NOMO-1 treated with dmso at 0.1 percent for 144 hours (cell line): ENCODE results near the gene ROR1.
"Not testable (repeated sequence)": the region's sequence is repeated elsewhere in the genome, so short reads cannot be mapped to it uniquely, and the experiment has no call there.

Source experiments
- DNase-seq: peaks from one replicate; lab custom pipeline; 2025; ENCODE audit not compliant: unreplicated experiment; lab: John Stamatoyannopoulos, UW

The ROR1 gene

GRCh38 chr1:64197076-64197475 lies 423.3 kb downstream of the ROR1 start:
- no peak for DNase-seq

DNA sequence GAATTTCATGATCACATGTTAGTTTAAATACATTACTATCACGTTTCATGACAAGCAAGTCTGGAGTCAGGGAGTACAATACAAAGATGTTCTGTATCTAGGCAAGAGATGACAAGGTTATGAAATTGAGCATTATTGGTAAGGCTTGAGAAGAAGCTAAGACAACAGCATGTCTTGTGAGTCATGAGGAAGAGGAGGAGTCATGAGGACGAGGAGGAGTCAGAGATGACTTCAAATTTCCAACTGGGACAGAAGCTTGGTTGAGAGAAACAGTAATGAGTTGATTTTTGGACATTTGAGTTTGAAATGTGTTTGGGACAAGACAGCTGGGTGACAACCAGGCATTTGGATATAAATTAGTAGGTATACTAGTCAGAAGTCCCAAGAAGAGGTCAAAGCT lies 425.3 kb downstream of the ROR1 start:
- DNase-seq, result no peak

- DNase-seq, result no peak
Measured at GRCh38 chr1:64200064-64200463, 426.2 kb downstream of the ROR1 start.

DNA sequence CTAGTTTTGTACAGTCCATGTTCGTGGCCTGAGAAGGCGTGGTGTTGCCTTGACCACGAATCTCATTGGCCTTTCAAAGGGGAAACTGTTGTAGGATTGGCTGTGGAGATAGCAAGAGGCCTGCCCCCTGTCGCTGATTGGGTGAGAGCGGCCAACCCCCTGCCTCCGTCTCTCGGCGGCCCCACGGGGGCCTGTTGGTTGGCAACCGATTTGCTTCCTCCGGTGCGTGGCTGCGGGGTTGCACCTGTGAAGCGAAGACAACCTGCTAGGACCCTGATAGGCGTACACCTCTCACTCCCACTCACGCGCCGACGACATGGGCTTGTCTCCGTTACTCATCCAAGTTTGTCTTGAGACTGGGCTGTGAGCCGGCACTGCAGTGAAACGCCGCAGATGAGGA lies 429.6 kb downstream of the ROR1 start, which contains the start of gene UBE2U:
TSS of gene UBE2U (plus strand) at position 204 of the 400 bp plus-strand sequence. CDS start 428 bp downstream, outside the sequence.
- no peak for DNase-seq

DNA sequence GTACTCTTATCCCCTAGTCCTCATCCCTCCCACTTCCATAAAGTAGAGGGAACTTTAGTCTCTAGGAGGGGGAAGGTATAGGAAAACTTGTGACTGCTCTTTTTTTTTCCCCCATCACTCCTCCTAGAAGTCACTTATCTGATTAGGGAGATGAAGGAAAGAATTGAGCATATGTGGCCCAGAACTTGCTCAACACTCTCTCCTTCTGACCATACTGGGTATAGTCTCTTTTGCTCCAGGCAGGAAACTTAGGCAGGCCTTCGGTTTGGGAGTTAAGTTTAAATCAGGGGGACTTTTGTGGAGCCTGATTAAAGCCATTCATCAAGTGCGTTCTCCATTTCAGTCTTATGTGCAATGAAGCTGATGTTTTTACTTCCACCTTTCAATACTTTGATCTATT lies 435.4 kb downstream of the ROR1 start:
- DNase-seq, result no peak

GRCh38 chr1:64212031-64212430 lies 438.2 kb downstream of the ROR1 start:
- no peak for DNase-seq

DNA sequence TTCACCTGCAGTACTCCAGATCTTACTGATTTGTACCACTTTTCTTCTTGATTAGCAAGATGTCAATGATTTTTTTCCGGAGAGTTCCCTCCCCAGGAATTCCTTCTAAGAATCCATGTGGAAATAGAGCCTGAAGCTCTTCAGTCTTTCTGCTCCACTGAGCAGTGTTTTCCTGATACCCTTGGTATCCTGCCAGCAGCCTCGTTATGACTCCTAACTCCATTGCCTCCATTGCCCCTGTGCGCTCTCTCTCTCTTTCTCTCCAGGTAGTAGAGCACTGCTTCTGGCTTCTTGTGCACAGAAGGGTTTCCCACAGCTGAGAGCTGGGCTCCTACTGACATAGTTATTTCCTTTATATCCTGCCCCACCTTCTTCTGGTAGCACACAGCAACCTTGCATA lies 441.8 kb downstream of the ROR1 start:
- no peak for DNase-seq

GRCh38 chr1:64220241-64220640 lies 446.4 kb downstream of the ROR1 start:
- no peak for DNase-seq

DNA sequence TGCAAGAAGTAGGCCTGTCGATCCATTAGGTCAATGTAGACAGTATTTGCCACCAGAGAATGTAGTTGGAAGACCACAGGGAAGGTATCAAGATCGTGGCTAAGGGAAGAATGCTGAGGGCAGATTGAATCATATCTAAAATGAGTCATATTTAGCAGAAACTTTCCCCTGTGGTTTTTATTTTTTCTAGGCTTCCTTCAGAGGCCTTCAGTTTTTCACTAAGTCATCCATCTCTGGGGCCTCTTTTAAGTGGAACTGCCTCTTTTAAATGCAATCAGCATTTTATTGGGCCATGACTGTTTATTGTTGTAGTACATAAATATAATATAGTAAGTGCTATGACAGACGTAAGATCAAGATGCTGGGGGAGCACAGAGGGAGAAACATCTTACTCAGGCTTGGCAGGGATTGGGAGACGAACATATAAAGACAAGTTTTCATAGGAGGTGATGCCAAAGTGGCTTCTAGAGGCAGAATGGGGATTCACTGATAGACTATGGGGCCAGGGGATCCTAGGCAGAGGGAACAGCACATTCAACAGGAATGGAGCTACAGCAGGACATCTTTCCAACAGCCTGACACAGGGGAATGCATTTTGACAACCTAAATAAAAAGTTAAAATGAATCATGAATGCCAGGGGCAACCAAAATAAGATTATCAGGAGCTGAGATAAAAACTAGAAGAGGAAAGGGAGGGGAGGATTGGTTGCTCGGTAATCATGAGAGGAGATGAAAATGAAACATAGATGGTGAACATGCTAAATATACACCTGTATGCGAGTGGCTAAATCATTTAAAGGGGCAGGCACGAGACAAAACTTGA lies 449.7 kb downstream of the ROR1 start:
- no peak for DNase-seq

DNA sequence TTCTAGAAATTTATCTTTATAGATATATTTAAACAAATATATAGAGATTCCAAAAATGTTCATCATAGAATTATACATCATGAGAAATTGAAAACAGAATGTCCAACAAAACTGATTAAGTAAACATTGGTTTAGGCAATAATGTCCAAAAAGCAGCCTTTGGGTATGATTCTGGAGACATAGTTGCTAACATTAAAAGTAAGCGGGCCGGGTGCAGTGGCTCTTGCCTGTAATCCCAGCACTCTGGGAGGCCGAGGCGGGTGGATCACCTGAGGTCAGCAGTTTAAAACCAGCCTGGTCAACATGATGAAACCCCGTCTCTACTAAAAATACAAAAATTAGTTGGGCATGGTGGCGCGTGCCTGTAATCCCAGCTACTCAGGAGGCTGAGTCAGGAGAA lies 450.4 kb downstream of the ROR1 start:
- DNase-seq, result not testable (repeated sequence)

- DNase-seq, result no peak
Measured at GRCh38 chr1:64228167-64228957, 454.5 kb downstream of the ROR1 start.

GRCh38 chr1:64229307-64229706 lies 455.5 kb downstream of the ROR1 start:
- DNase-seq, result no peak
